A549 (cell line): Measurements from ENCODE around the gene RAD51B.

Experiments
- CEBPB ChIP-seq, 2 experiments: fragments of >200 bp in 1 of 2; sonication (Bioruptor Twin) in 1 of 2; formaldehyde crosslinking in 1 of 2; IDR thresholded peaks; 2 replicates each; pipeline ENCODE4 v1.6.1; 2012 to 2016
- CTCF ChIP-seq: fragments of >200 bp; sonication (Bioruptor Twin); formaldehyde crosslinking; IDR thresholded peaks from 3 replicates; pipeline ENCODE4 v1.5.1; 2016
- EHF ChIP-seq: fragments of 250-450 bp; sonication (Bioruptor Pico); IDR thresholded peaks from 2 replicates; pipeline ENCODE4 v1.5.0; 2020; ENCODE audit warnings: mild to moderate bottlenecking
- HDAC2 ChIP-seq: fragments of 200-600 bp; sonication (generic); IDR thresholded peaks from 2 replicates; pipeline ENCODE4 v1.6.1; 2016
- KDM1A ChIP-seq: fragments of 200-600 bp; sonication (generic); IDR thresholded peaks from 2 replicates; pipeline ENCODE4 v1.6.1; 2016; ENCODE audit warnings: low read depth, mild to moderate bottlenecking
- POLR2A ChIP-seq: IDR thresholded peaks from 2 replicates; pipeline ENCODE4 v1.6.1; 2012; ENCODE audit warnings: mild to moderate bottlenecking, low read length
- REST ChIP-seq: fragments of 200-600 bp; sonication (generic); IDR thresholded peaks from 2 replicates; pipeline ENCODE4 v1.6.1; 2016; ENCODE audit warnings: antibody characterized with exemption, mild to moderate bottlenecking, moderate library complexity
- USF2 ChIP-seq: fragments of 450-650 bp; IDR thresholded peaks from 2 replicates; pipeline ENCODE4 v1.6.1; 2014; ENCODE audit warnings: antibody characterized with exemption

GRCh38 chr14:68621400-68622365 lies 802.1 kb downstream of the RAD51B start:
- TF ChIP-seq CEBPB (IDR thresholded peaks at IDR 0.05) (no peak), HDAC2 (no peak), REST (no peak), KDM1A (no peak), POLR2A (no peak), CTCF (no peak), EHF (CRISPR knock-in tag) (no peak), USF2 (no peak)
